HCT116 (cell line): ENCODE measurements around the gene FAM174A.

Experiments
- CTCF ChIP-seq, 3 experiments: fragments of 200-600 bp in 1 of 3; sonication (generic) in 1 of 3; IDR thresholded peaks in 2 of 3; conservative IDR thresholded peaks in 1 of 3; 2 replicates each; pipeline ENCODE4 v1.5.1; 2012 to 2017; ENCODE audit warnings: low read depth in 2 of 3, low read length in 2 of 3, antibody characterized with exemption in 1 of 3, borderline replicate concordance in 1 of 3, control low read depth in 1 of 3, mild to moderate bottlenecking in 1 of 3, mixed read lengths in 1 of 3, mixed run types in 1 of 3, moderate library complexity in 1 of 3; ENCODE audit not compliant: insufficient read depth in 1 of 3
- EGR1 ChIP-seq: IDR thresholded peaks from 2 replicates; pipeline ENCODE4 v1.6.1; 2012; ENCODE audit warnings: low read depth
- POLR2AphosphoS5 ChIP-seq: IDR thresholded peaks from 2 replicates; pipeline ENCODE4 v1.6.1; 2011; ENCODE audit warnings: mild to moderate bottlenecking, low read depth, low read length, moderate library complexity
- RAD21 ChIP-seq: IDR thresholded peaks from 2 replicates; pipeline ENCODE4 v1.6.1; 2012; ENCODE audit warnings: low read depth, mild to moderate bottlenecking

GRCh38 chr5:100603141-100603540 lies 68.0 kb downstream of the FAM174A start:
- no peak for TF ChIP-seq EGR1
- no peak for TF ChIP-seq POLR2AphosphoS5
- TF ChIP-seq CTCF (IDR thresholded peaks at IDR 0.05 in 2 of 3, conservative IDR thresholded peaks at IDR 0.05 in 1 of 3; ENCODE audit: borderline replicate concordance in 1 of 3, insufficient read depth in 1 of 3, low read depth in 2 of 3, low read length in 2 of 3): no peak
- no peak for TF ChIP-seq RAD21
